ENCODE measurements around the gene USP3. TPM values are rescaled to one million over a fixed set of nuclear protein-coding genes. Genes with fewer than 3 reads are reported as not detected.

Gene USP3
- total and polyA plus RNA-seq, 2 of the 13 experiments (the other 11 are each of a cell fraction or from before 2014, with no cell fraction given), result 14.3 to 61.2 TPM

GRCh38 chr15:63598473-63599400 is 94.3 kb downstream of the USP3 start (continued):
- no peak for TF ChIP-seq GRHL1 (CRISPR knock-in tag; conservative IDR thresholded peaks at IDR 0.05)
- TF ChIP-seq ZFX (CRISPR knock-in tag; IDR thresholded peaks at IDR 0.05; ENCODE audit: low read depth), result no peak
- TF ChIP-seq, protein P1, sequence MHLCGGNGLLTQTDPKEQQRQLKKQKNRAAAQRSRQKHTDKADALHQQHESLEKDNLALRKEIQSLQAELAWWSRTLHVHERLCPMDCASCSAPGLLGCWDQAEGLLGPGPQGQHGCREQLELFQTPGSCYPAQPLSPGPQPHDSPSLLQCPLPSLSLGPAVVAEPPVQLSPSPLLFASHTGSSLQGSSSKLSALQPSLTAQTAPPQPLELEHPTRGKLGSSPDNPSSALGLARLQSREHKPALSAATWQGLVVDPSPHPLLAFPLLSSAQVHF (CRISPR knock-in tag; IDR thresholded peaks at IDR 0.05), result no peak
- no peak for TF ChIP-seq ZNF484 (CRISPR knock-in tag; IDR thresholded peaks at IDR 0.05; ENCODE audit: borderline replicate concordance, low read depth)
- TF ChIP-seq ZNF468 (CRISPR knock-in tag; IDR thresholded peaks at IDR 0.05), result no peak
- 0 out of 2 replicates have a peak, but pooled peaks have one; percentile 1 for TF ChIP-seq ZNF317 (CRISPR knock-in tag; IDR thresholded peaks at IDR 0.05)
- TF ChIP-seq HNRNPL (IDR thresholded peaks at IDR 0.05; ENCODE audit: low read depth, low read length), result no peak
- peak; percentile 40; the same call in 1 of the 2 replicates for TF ChIP-seq PITX1 (CRISPR knock-in tag; IDR thresholded peaks at IDR 0.05)
- TF ChIP-seq SIX4 (CRISPR knock-in tag; IDR thresholded peaks at IDR 0.05), result no peak
- no peak for TF ChIP-seq ZNF207 (IDR thresholded peaks at IDR 0.05; ENCODE audit: borderline replicate concordance)
- TF ChIP-seq POLR2G (IDR thresholded peaks at IDR 0.05; ENCODE audit: low read depth, low read length), result no peak
- TF ChIP-seq ELF4 (CRISPR knock-in tag; IDR thresholded peaks at IDR 0.05; ENCODE audit: borderline replicate concordance), result no peak
- TF ChIP-seq ARNTL (CRISPR knock-in tag; IDR thresholded peaks at IDR 0.05), result no peak
- TF ChIP-seq ZBED4 (CRISPR knock-in tag; IDR thresholded peaks at IDR 0.05; ENCODE audit: borderline replicate concordance), result 0 out of 2 replicates have a peak, but pooled peaks have one; percentile 34
- TF ChIP-seq ZFP36 (IDR thresholded peaks at IDR 0.05; ENCODE audit: borderline replicate concordance, low read depth, low read length, partially characterized antibody), result no peak
- no peak for TF ChIP-seq PHF8 (CRISPR knock-in tag; IDR thresholded peaks at IDR 0.05)
- no peak for TF ChIP-seq ZFP37 (CRISPR knock-in tag; IDR thresholded peaks at IDR 0.05; ENCODE audit: borderline replicate concordance)
- TF ChIP-seq, protein P2, sequence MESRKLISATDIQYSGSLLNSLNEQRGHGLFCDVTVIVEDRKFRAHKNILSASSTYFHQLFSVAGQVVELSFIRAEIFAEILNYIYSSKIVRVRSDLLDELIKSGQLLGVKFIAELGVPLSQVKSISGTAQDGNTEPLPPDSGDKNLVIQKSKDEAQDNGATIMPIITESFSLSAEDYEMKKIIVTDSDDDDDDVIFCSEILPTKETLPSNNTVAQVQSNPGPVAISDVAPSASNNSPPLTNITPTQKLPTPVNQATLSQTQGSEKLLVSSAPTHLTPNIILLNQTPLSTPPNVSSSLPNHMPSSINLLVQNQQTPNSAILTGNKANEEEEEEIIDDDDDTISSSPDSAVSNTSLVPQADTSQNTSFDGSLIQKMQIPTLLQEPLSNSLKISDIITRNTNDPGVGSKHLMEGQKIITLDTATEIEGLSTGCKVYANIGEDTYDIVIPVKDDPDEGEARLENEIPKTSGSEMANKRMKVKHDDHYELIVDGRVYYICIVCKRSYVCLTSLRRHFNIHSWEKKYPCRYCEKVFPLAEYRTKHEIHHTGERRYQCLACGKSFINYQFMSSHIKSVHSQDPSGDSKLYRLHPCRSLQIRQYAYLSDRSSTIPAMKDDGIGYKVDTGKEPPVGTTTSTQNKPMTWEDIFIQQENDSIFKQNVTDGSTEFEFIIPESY (CRISPR knock-in tag; IDR thresholded peaks at IDR 0.05), result no peak
- no peak for TF ChIP-seq HNRNPH1 (optimal IDR thresholded peaks at IDR 0.05; ENCODE audit: low read depth, low read length)
- no peak for TF ChIP-seq MBD4 (IDR thresholded peaks at IDR 0.05; ENCODE audit: borderline replicate concordance, low read length)
- TF ChIP-seq ZNF296 (CRISPR knock-in tag; conservative IDR thresholded peaks at IDR 0.05), result no peak

Data from HepG2 (cell line).